Activated naive CD8-positive, alpha-beta T cell treated with anti-CD3 and anti-CD28 coated beads, Interleukin-2, amount 10 ng/mL, durations not matched to agents 7 days and 5 days (primary cell): ENCODE data around the gene BNIP3. TPM values are rescaled to one million over a fixed set of nuclear protein-coding genes. Genes with fewer than 3 reads are reported as not detected.

ENCODE experiments used
- ATAC-seq: fragments of 150-1000 bp; cut with Tn5 transposase; one replicate; pipeline ENCODE4 v1.10.0; 2021; ENCODE audit warnings: low read depth, moderate library complexity
- POLR2A ChIA-PET: fragments of 350-600 bp; sonication (Branson Sonifier 250); formaldehyde crosslinking; loops from one replicate; lab custom pipeline; 2021; ENCODE audit warnings: antibody characterized with exemption; lab: Charles Lee
- DNase-seq: peaks from one replicate; pipeline ENCODE4 v3.0.0; 2021
- H3K27ac Mint-ChIP-seq: one replicate; pipeline ENCODE4 v1.8.0; 2022; ENCODE audit warnings: mild to moderate bottlenecking, mixed read lengths
- H3K27me3 Mint-ChIP-seq: one replicate; pipeline ENCODE4 v1.8.0; 2022; ENCODE audit warnings: mild to moderate bottlenecking, moderate library complexity, mixed read lengths
- H3K36me3 Mint-ChIP-seq: one replicate; pipeline ENCODE4 v1.8.0; 2021; ENCODE audit warnings: mild to moderate bottlenecking, mixed read lengths
- H3K4me1 Mint-ChIP-seq: one replicate; pipeline ENCODE4 v1.8.0; 2021; ENCODE audit warnings: mixed read lengths
- H3K4me3 Mint-ChIP-seq: one replicate; pipeline ENCODE4 v1.8.0; 2022; ENCODE audit warnings: mild to moderate bottlenecking, moderate library complexity, mixed read lengths
- H3K9me3 Mint-ChIP-seq: one replicate; pipeline ENCODE4 v1.8.0; 2021; ENCODE audit warnings: mixed read lengths
- total RNA-seq, 2 experiments: library from RNA; stranded (reverse); gene quantifications; one replicate each; pipeline ENCODE4 v1.2.3, GENCODE V29; 2021

The BNIP3 gene
- 10 to 100 TPM; 67.0 to 69.4 TPM for total RNA-seq

GRCh38 chr10:131981429-131982184, at the start of gene BNIP3:
Gene BNIP3, minus strand, starts transcription at chr10:131981923. Its CDS starts 117 bp downstream, at chr10:131981806.
- DNase-seq (peak; percentile 92), ATAC-seq (peak; percentile 85)
- Mint-ChIP-seq H3K27ac (peak within 1 kb of the TSS; percentile 68), H3K4me3 (peak within 1 kb of the TSS; percentile 84), H3K27me3 (peaks cover 19% of the 10 kb centered on the region), H3K36me3 (peaks cover 31% of the 10 kb centered on the region), H3K9me3 (peaks cover 4% of the 10 kb centered on the region), H3K4me1 (peaks cover 39% of the 10 kb centered on the region)
- POLR2A ChIA-PET = interaction anchor here (0.6 to 2.8 kb wide), 7 partner anchors 9 to 82 kb away, joined by 3 to 16 read pairs (median 7); no protein-coding TSS in a partner anchor

DNA sequence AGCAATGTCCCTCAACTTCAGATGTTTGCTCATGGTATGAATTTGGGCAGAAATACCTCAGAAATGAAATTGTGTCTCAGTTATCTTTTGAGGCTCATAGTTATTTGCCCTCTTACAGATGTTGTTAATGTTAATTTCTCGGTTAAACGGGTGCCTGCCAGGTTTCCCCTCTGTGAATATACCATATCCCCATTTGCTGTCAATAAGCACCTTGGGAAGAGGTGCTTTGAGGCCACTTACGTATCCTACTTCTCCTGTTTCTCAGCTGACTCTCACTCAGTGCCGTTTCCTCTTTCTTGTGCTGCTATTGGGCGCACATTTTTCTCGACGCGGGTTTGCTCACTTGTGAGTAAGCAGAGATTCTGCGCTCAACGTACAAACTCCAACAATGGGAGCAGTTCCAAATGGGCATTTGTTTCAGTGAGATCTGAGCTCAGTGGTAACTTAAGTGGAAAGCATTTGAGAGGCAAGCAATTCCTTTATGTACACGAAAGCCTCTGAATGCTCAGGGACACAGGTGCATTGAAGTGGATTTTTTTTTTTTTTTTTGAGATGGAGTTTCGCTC, 49.3 kb upstream of the BNIP3 start:
- DNase-seq (no peak), ATAC-seq (no peak)
- Mint-ChIP-seq H3K9me3 (no peaks in the 10 kb centered on the region), H3K27me3 (peaks cover 51% of the 10 kb centered on the region), H3K36me3 (no peaks in the 10 kb centered on the region), H3K27ac (no peak overlapping the region), H3K4me3 (no peak overlapping the region), H3K4me1 (peaks cover 3% of the 10 kb centered on the region)
- POLR2A ChIA-PET = no interaction called here

- POLR2A ChIA-PET = no interaction called here
- DNase-seq (no peak), ATAC-seq (no peak)
- Mint-ChIP-seq H3K4me3 (no peak overlapping the region), H3K4me1 (peaks cover 3% of the 10 kb centered on the region), H3K27me3 (peaks cover 50% of the 10 kb centered on the region), H3K9me3 (no peaks in the 10 kb centered on the region), H3K36me3 (no peaks in the 10 kb centered on the region), H3K27ac (no peak overlapping the region)
These were observed 47.0 kb upstream of the BNIP3 start for GRCh38 chr10:132028706-132029105.

DNA sequence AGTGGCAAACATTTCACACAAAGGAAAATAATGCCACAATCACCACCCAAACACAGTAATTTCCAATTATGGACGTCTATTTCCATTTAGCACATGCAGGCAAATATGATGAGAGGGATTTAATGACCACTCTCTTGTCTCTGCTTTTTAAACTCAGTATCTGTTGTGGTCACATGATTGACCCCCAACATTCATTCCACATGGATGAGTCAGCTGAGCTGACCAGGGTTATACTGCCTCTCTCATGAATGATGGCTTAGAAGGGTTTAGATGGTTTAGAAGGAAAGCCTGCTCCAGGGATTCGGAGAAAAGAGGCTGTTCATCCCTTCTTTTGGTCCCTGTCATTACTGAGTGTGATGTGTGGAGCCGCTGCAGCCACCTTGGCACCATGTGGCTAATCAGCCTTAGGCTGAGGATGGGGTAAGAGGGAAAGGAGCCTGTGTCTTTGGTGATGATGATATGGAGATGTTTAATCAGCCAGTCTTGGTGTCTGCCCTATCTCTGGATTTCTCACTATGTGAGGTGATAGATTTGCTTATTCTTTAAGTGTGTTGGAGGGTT, 45.8 kb upstream of the BNIP3 start:
- Mint-ChIP-seq H3K27ac (no peak overlapping the region), H3K36me3 (no peaks in the 10 kb centered on the region), H3K4me3 (no peak overlapping the region), H3K27me3 (peaks cover 47% of the 10 kb centered on the region), H3K9me3 (no peaks in the 10 kb centered on the region), H3K4me1 (peaks cover 7% of the 10 kb centered on the region)
- POLR2A ChIA-PET = no interaction called here
- DNase-seq (no peak), ATAC-seq (no peak)

DNA sequence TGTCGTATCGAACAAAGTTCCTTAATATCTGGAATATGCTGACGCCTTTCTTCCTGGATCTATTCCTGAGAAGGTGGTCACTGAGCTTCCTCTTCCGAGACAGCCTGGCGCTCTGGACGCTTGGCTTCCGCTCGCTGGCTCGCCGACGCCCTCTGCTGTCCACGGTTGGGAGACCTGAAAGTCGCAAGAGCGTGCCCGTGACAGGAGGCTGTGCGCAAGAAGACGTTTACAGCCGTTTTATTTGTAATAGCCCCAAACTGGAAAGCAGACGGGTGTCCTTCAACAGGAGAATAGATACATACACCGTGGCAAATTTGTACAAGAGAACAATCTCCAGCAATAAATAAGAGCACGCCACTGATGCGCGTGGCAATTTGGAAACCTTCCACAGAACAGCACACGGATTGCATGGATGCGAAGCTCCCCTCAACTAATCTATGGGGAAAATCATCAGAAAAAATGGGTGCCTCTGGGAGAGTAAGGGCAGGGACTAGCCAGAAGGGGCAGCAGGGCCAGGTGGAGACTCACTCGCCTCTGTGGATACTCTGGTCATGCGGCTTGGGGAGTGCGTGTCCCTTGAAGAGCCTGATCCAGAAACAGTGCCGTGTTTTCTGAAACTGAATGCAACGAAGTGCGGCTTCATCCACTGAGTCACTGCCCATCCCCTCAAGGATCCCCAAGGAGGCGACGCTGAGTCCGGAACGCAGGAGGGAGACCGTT, 41.5 kb upstream of the BNIP3 start:
- POLR2A ChIA-PET = interaction anchor here (1.1 to 1.5 kb wide), 2 partner anchors 43 to 123 kb away, joined by 3 to 4 read pairs; no protein-coding TSS in a partner anchor
- ATAC-seq (peak; percentile 90), DNase-seq (peak; percentile 87)
- H3K4me3 Mint-ChIP-seq = peak overlapping the region; percentile 11
- H3K4me1 Mint-ChIP-seq = peaks cover 4% of the 10 kb centered on the region
- H3K27ac Mint-ChIP-seq = no peak overlapping the region
- H3K27me3 Mint-ChIP-seq = peaks cover 30% of the 10 kb centered on the region
- no peaks in the 10 kb centered on the region for H3K9me3 Mint-ChIP-seq
- H3K36me3 Mint-ChIP-seq = no peaks in the 10 kb centered on the region

- Mint-ChIP-seq H3K27ac (no peak overlapping the region), H3K36me3 (no peaks in the 10 kb centered on the region)
These were observed 40.5 kb upstream of the BNIP3 start for GRCh38 chr10:132022241-132022640.

DNA sequence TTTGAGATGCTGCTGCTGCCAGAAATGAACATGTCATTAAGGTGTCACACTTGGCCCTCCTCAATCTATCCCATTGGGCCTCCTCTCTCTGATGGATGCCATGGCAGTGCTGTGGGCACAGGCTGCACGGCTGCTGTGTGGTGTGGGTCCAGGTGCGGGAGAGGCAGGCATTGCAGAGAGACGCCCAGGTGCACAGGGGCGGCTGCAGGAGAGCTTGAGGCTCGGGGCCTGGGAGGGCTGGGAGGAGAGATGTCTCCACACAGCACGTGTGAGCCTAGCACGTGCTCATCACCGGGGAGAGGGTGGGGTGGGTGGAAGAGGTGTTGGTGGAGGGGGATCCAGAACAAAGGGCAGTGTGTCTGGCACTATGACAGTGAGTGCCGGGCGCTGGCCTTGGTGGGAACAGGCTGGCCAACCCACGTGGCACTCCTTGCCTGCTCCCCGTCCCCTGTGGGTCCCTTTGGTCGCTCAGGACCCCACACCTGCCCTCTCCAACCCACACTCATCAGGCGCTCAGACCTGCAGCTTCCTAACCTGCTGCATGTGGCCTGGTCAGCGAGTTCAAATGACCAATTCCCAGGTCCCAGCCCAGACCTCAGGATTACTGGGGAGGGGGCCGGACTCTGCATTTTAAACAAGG, 39.9 kb upstream of the BNIP3 start:
- POLR2A ChIA-PET = no interaction called here
- H3K27me3 Mint-ChIP-seq = peaks cover 19% of the 10 kb centered on the region
- ATAC-seq = no peak

More at GRCh38 chr10:132022241-132022640, 40.5 kb upstream of the BNIP3 start:
- H3K4me3 Mint-ChIP-seq = no peak overlapping the region
- POLR2A ChIA-PET = interaction anchor here (1.1 to 1.5 kb wide), 2 partner anchors 42 to 122 kb away, joined by 3 to 4 read pairs; no protein-coding TSS in a partner anchor
- peaks cover 4% of the 10 kb centered on the region for H3K4me1 Mint-ChIP-seq
- DNase-seq = no peak
- ATAC-seq = no peak
- H3K27me3 Mint-ChIP-seq = peaks cover 23% of the 10 kb centered on the region
- H3K9me3 Mint-ChIP-seq = no peaks in the 10 kb centered on the region

DNA sequence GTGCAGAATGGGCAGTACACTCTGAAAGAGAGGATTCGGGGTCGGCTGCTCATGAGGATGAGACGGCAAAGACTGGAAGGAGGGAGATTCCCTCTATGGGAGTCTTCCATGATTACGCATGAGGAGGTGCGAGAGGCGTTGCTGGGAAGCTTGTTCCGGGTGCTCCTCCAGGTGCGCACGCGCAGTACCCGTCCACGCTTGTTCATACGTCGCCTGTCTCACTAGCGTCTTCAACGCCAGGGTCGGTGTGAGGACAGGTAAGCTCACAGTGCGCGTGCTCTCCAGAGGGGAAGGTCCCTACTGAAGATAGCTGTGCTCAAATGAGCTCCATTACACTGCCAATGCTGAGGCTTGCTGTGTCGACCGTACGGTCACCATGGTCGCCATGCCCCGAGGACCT, 39.3 kb upstream of the BNIP3 start:
- no peak overlapping the region for H3K4me3 Mint-ChIP-seq
- no peak overlapping the region for H3K27ac Mint-ChIP-seq
- no peaks in the 10 kb centered on the region for H3K36me3 Mint-ChIP-seq
- H3K9me3 Mint-ChIP-seq = no peaks in the 10 kb centered on the region
- POLR2A ChIA-PET = no interaction called here
- H3K4me1 Mint-ChIP-seq = peaks cover 4% of the 10 kb centered on the region
- no peak for ATAC-seq
- H3K27me3 Mint-ChIP-seq = peaks cover 23% of the 10 kb centered on the region
- DNase-seq = no peak

More for the DNA sequence above, 39.9 kb upstream of the BNIP3 start:
- no peak overlapping the region for H3K4me3 Mint-ChIP-seq
- no peak for DNase-seq
- H3K36me3 Mint-ChIP-seq = no peaks in the 10 kb centered on the region
- no peak overlapping the region for H3K27ac Mint-ChIP-seq
- no peaks in the 10 kb centered on the region for H3K9me3 Mint-ChIP-seq
- H3K4me1 Mint-ChIP-seq = peaks cover 4% of the 10 kb centered on the region

GRCh38 chr10:132020456-132020855, 38.7 kb upstream of the BNIP3 start:
- Mint-ChIP-seq H3K27me3 (peaks cover 22% of the 10 kb centered on the region), H3K4me3 (no peak overlapping the region), H3K9me3 (no peaks in the 10 kb centered on the region), H3K27ac (no peak overlapping the region), H3K36me3 (no peaks in the 10 kb centered on the region), H3K4me1 (peaks cover 4% of the 10 kb centered on the region)
- ATAC-seq = no peak
- POLR2A ChIA-PET = no interaction called here
- no peak for DNase-seq

GRCh38 chr10:132019366-132019765, 37.6 kb upstream of the BNIP3 start:
- POLR2A ChIA-PET = no interaction called here
- ATAC-seq (no peak), DNase-seq (no peak)
- H3K4me3 Mint-ChIP-seq = no peak overlapping the region
- H3K9me3 Mint-ChIP-seq = no peaks in the 10 kb centered on the region
- no peak overlapping the region for H3K27ac Mint-ChIP-seq
- peaks cover 7% of the 10 kb centered on the region for H3K4me1 Mint-ChIP-seq
- H3K27me3 Mint-ChIP-seq = peaks cover 14% of the 10 kb centered on the region
- no peaks in the 10 kb centered on the region for H3K36me3 Mint-ChIP-seq

- DNase-seq (no peak), ATAC-seq (no peak)
- Mint-ChIP-seq H3K27me3 (peaks cover 9% of the 10 kb centered on the region), H3K4me3 (no peak overlapping the region), H3K9me3 (no peaks in the 10 kb centered on the region), H3K27ac (no peak overlapping the region), H3K36me3 (no peaks in the 10 kb centered on the region), H3K4me1 (peaks cover 7% of the 10 kb centered on the region)
- POLR2A ChIA-PET = no interaction called here
These were observed 36.7 kb upstream of the BNIP3 start for GRCh38 chr10:132018446-132018845.

- ATAC-seq = no peak
- H3K36me3 Mint-ChIP-seq = no peaks in the 10 kb centered on the region
- POLR2A ChIA-PET = no interaction called here
- H3K4me1 Mint-ChIP-seq = peaks cover 3% of the 10 kb centered on the region
- H3K9me3 Mint-ChIP-seq = no peaks in the 10 kb centered on the region
- no peak overlapping the region for H3K4me3 Mint-ChIP-seq
- DNase-seq = no peak
- no peak overlapping the region for H3K27ac Mint-ChIP-seq
- H3K27me3 Mint-ChIP-seq = peaks cover 9% of the 10 kb centered on the region
These were observed 34.8 kb upstream of the BNIP3 start for GRCh38 chr10:132016514-132016913.

DNA sequence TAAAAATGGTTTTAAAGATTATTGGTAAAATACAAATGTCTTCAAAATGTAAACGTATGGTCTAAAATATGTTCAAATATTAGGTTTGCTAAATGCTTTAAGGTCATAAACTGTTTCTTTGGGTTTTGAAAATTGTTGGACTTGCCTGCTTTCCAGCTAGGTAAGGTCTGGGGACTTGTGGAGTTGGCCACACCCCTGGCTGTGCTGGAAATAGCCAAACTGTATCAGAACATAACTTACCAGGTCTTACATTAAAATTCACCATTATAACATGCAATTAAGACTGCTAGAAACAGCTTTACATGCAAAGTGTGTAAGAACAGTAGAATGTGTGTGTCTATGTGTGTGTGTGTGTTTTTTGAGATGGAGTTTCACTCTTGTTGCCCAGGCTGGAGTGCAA, 29.7 kb upstream of the BNIP3 start:
- Mint-ChIP-seq H3K36me3 (no peaks in the 10 kb centered on the region), H3K27ac (no peak overlapping the region), H3K4me3 (no peak overlapping the region), H3K4me1 (peaks cover 8% of the 10 kb centered on the region), H3K27me3 (peaks cover 27% of the 10 kb centered on the region), H3K9me3 (no peaks in the 10 kb centered on the region)
- DNase-seq (no peak), ATAC-seq (no peak)
- POLR2A ChIA-PET = no interaction called here
